GM10266 (cell line): ENCODE data around the gene NOTCH2NLA.
"Not testable (repeated sequence)": the region's sequence is repeated elsewhere in the genome, so short reads cannot be mapped to it uniquely, and the experiment has no call there.

ENCODE experiments used
- DNase-seq: peaks from one replicate; pipeline ENCODE4 v3.0.0; 2012; ENCODE audit errors: extremely low spot score

Gene NOTCH2NLA

DNA sequence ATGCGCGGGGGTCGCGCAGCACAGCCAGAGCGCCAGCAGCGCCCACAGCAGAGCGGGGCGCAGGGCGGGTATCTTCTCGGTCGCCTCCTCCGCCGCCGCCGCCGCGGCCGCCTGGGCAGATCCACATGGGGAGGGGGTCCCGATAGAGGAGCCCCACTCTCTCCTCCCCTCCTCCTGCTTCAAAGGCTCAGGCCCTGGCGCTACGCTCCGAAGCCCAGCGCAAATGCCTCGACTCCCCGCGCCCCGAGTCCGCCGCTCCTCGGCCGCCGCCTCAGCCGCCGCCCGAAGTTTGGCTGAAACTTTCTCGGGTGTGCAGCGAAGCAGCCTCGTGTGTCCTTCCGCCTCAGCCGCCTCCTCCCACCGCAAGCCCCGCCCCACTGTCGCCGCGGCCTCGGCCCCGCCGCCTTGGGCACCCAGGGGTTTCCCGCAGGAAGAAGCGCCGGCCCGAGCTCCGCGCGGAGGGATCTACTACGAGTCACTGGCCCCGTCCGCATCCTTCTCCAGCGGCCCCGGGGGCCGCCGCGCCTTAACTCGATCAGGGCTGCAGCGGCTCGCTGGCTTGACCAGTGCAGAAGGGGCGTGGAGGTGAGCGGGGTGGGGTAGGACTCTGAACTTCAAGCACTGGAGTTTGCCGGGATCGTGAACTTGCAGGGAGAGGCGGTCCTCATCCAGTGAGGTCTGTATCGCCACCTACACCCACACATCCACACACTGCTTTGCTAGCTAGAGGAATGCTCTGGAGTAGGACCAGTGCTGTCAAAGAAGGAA lies at the start of gene NOTCH2NLA:
Gene NOTCH2NLA (minus strand): TSS at position 312 of the 768 bp plus-strand sequence. CDS start 39,684 bp downstream, outside the sequence.
- DNase-seq: not testable (repeated sequence)

DNA sequence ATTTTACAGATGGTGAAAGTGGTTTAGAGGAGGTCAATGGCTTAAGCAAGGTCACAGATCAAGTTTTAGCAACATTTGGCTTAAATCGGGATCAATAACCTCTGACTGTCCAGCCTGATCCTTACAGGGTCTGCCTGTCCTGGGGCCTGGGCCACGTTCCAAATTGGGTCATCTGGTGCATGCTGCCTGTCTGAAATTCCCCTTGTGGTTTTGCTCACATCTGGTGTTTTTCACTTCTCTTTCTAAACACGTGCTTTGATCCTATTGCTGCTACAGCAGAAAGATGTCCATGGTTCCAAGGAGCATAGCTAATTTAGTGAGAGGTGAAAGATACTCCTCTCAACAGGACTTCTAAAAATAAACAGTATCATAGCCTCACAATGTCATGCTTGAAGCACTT lies 49.5 kb upstream of the NOTCH2NLA start:
- not testable (repeated sequence) for DNase-seq

DNA sequence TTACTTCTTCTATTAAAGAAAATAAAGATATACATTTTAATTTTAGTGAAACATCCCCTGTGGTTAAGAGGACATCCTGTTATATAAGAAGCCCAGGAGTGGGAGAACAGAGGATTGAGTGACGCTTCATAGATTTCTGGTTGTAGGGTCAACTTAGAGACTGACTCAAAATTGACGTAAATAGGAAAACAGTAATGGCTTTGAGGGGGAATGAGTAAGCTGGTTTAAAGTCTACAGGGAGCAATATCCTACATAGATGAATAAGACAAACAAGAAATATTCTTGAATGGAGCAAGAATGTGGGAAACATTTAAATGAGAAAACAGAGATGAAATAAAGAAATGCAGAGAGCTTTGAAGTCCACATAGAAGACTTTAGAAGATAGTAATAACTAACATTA lies 48.3 kb upstream of the NOTCH2NLA start:
- DNase-seq: not testable (repeated sequence)

- DNase-seq: not testable (repeated sequence)
Measured at GRCh38 chr1:146274083-146274482, 45.3 kb upstream of the NOTCH2NLA start.

DNA sequence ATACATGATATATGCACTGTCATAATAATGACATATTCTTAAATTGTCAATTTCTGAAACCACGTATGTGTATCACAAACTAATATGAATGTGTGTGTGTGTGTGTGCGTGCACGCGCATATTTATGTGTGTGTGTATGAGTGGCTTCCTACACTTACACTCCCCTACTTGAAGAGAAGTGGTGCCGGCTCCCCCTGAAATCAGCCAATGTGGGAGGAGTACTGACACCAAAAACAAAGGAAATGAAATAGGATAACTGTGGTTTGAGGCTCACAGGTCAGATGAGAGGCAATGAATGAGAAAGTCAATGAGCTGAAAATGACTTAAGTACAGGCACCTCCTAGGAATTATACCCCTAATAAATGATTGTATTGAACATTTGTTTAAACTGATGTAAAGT lies 44.4 kb upstream of the NOTCH2NLA start:
- not testable (repeated sequence) for DNase-seq

DNA sequence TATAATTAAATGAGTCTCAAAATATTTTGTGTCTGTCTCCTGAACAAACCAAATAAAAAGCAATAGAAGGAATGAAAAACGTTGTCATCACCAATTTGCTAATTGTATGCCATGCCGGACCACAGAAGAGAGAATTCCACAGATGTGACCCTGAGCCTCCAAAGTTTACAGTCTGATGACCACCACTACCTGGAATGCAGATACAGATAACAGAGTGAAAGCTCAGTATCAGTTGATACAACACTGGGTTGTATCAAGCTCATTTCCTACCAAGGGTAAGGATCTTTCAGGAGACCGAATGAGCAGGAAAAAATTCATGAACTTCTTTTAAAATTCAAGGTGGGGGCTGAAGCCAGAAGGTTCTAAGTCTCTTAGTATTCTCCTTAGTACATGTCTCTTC lies 43.9 kb upstream of the NOTCH2NLA start:
- not testable (repeated sequence) for DNase-seq

- DNase-seq: not testable (repeated sequence)
Measured at GRCh38 chr1:146271977-146272376, 43.2 kb upstream of the NOTCH2NLA start.

DNA sequence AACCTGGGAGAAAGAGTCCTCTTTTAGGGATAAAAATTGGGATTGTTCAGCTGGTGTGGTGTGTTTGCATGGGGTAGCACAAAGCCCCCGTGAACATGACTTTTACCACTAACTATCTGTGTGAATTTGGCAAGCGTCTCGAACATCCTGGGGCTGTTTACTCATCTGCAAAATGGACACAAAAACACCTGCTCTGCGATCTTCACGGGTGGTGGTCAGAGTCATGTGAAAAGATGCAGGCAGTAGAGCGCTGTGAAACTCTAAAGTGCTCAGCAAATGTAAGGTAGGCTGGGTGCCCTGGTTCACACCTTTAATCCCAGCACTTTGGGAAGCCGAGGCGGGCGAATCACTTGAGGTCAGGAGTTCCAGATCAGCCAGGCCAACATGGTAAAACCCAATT lies 41.3 kb upstream of the NOTCH2NLA start:
- DNase-seq: not testable (repeated sequence)

DNA sequence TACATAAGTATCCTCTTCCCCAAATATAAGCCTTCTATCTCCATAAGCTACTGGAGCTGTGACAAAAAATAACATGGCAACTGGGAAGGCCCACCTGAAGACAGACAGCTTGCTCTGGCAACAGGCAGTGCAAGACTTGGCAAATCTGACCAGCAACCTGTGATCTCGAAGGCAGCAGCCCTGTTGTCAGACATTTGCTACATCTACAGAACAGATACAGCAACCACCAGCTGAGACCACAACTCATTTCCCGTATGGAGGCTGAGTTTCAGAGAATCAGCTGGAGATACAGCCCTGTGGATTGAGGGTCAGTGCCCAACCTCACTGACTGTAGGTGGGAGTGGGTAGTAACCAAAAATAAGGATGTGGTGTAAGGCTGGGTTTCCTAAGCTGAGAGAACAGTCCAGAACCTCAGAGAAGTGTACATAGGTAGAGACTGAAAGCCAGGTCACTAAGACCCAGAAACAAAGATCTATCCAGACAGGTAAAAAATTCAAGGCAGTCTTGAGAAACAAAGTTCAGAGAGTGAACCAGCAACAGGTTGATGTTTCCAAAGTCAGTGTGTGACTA lies 37.4 kb upstream of the NOTCH2NLA start:
- DNase-seq: not testable (repeated sequence)

DNA sequence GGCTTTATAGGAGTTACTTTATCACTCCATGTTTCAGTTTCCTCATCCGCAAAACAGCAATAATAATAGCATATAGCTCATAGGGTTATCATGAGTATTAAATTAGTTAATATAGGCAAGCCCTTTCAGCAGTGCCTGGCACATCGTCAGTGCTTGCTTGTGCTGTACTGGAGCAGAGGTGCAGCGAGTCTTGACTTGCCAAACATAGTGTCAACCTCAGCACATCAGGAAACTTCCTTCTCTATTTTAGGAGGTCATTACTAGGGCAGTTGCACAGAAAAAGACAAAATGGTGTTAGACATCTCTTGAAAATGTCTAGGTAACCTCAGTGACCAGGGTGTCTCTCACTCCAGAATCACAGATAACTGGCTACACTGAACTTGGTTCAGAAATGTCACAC lies 35.9 kb upstream of the NOTCH2NLA start:
- DNase-seq: not testable (repeated sequence)

DNA sequence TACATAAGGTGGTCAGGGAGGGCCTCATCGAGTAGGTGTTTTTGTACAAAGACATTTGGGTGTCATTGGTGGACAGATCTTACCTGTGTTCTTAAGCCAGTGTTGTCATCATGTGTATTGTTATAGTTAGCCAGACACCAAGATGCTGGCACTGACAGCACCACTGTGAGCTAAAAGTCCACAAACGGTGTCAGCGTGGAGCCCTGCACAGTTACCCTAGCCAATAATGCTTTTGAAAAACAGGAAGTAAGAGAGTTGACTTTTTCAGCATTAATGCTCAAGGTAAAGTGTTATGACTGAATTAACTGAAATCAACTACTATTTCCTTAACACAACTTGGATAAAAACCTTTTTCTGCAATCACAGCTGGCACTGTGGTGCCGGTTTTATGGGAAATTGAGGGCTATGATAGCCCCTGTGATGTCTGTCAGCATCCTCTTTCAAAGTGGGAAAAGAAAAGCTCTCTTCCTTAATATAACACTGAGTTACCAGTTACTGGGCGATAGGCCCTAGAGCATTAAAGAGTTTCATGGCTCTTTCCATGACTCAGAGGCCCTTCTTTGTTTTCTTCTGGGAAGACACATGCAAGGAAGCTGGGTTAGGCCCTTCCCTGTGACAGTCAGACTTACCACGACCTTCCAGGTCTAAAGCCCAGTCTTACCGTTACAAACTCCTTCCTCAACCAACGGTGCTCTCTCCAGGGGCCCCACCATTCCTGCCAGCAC lies 31.3 kb upstream of the NOTCH2NLA start:
- not testable (repeated sequence) for DNase-seq

DNA sequence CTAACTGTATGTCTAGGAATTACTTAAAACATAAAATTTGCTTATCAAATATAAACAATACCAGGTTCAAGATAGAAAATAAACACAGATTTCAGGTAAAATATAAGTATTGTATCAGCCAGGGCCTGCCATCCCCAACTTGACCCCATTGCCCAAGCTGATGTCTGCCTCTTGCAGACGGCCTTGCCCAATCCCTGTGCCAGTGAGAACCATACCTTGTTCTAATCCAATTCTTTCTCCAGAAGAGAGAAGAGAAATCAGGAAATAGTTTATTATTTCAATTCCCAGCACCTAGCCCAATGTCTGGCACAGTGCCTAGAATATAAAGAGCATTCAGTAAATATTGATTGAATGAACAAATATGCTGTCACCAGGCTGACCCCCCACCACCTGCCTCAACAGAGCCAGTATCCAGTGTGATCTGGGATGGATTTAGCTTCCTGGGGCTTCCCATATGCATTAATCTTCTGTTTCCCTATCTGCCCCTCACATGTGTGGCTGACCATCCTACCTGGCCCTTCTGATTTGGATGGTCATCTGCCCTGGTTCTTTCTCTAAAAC lies 29.3 kb upstream of the NOTCH2NLA start:
- not testable (repeated sequence) for DNase-seq

- not testable (repeated sequence) for DNase-seq
Measured at GRCh38 chr1:146254569-146255197, 25.9 kb upstream of the NOTCH2NLA start.

- not testable (repeated sequence) for DNase-seq
Measured at GRCh38 chr1:146253249-146253855, 24.5 kb upstream of the NOTCH2NLA start.

DNA sequence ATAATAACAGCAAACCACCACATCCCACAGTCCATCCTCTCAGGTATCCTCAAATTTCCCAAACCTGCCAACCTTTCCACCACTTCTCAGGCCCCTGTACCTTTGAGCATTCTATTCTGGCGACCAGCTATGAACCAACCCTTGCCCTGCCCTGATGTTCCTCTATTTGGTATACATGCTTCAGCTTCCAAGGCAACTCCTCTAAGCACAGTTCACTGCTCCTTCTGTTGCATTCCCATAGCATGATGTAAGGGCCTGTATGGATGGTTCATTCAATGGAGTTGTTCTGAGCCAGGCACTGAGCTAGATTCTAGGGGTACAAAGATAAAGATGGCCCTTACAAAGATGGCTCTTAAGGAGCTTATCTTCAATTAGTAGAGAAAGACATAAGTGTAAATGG lies 22.7 kb upstream of the NOTCH2NLA start:
- not testable (repeated sequence) for DNase-seq

DNA sequence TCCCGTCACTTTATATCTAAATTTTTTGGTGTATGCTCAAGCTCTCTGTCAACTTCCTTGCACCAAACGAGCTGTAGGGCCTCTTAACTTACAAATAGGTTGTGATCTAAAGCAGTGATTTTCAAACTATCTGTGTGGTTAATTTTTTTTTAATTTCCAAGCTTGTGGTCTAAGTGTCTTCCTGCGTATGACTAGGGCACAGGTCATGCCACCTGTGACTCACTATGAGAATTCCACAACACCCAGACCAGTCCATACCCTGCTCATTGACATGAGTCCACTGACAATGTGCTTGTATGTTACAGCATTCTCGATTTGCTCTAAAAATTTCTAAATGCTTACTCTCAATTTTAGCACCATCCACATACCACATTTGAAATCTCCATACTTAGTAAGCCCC lies 19.8 kb upstream of the NOTCH2NLA start:
- not testable (repeated sequence) for DNase-seq

- DNase-seq: not testable (repeated sequence)
Measured at GRCh38 chr1:146236626-146237025, 7.8 kb upstream of the NOTCH2NLA start.

- not testable (repeated sequence) for DNase-seq
Measured at GRCh38 chr1:146236026-146236601, 7.3 kb upstream of the NOTCH2NLA start.

- not testable (repeated sequence) for DNase-seq
Measured at GRCh38 chr1:146228144-146228682, 608 bp downstream of the NOTCH2NLA start.

DNA sequence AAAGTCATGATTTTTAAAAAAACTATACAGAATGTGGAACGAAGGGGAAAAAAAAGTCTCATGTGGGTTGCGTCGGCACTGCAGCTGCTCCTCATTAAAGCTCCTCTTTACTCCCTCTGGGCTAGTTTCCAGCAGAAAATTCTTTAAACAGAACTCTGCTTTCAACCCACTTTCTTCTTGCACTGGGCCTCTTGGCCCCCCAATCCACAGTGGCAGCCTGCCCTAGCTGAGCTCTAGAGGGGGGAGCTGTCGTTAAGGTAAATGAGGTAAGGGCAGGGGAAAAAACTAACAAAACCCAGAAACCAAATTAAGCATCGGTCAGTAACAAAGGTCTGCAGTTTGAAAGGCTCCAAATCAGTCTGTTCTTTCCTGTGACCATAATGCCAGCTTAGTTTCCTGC lies 54.3 kb downstream of the NOTCH2NLA start:
- not testable (repeated sequence) for DNase-seq
